ENCODE data around the gene SMAD5.

The SMAD5 gene

DNA sequence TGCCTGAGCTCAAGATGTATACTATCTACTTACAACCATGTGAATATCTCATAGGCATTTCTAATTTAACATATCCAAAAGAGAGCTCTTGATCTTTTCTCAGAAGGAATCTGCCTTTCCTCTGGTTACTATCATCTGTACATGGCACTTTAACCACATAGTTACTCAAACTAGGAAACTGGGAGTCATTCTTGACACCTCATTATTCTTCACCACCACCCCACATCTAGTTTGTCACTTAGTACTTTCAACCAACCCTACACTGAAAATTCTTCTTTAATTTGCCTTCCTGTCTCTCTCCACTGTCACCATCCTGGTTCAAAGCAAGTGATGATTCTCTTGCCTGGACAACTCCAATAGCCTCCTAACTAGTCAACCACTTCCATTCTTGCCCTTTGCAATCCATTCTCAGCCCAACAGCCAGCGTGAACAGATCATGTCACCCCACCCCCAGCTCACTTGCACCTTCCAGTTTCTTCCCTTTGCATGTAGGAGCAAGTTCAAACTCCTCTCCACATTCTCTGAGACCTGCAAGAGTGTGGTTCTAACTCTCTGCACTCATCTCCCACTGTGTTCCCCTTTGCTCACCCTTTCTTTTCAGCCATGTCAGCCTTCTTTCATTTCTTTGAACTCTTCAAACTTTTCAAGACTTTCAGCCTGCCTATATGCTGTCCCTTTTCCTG, 17.3 kb upstream of the SMAD5 start:
- DNase-seq: no peak

DNA sequence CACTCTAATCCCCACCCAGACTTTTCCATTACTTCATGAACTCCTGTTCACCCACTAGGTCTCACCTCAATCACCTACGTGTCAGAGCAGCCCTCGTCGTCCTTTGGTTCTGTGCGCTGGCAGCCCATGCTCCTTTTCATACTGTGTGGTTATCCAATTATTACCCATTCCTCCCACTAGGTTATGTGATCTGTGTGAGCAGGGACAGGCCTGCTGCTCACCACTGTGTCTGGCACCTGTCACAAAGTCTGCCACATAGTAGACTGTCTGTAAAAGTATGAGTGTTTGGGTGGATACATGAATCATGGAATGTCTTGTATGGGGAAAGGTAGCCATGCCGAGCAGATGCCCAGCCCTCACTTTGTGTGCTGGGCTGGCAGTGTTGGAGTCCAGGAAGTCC, 12.1 kb upstream of the SMAD5 start:
- DNase-seq: no peak

DNA sequence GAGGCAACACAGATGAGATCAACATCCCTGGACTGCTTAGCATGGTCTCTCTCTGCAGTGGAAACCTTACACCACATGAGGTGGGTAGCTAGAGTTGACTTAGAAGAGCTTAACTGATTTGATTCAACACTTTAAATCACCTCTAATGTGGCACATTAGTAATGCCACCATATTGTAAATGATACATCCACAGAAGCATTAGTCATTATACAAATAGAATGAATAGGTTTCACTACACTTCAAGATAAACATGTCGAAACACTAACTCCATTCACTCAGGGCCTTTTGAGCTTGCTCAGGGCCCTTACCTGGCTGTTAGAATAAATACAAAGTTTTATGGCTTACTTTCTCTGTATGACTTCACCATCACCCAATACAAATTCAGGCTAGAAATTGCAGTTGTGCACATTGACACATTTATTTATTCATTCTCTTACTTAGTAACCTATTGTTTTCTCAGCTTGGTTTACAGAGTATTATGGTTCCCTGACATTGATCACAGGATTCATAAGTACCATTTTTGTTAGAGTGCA, 9.3 kb upstream of the SMAD5 start:
- DNase-seq: no peak

DNA sequence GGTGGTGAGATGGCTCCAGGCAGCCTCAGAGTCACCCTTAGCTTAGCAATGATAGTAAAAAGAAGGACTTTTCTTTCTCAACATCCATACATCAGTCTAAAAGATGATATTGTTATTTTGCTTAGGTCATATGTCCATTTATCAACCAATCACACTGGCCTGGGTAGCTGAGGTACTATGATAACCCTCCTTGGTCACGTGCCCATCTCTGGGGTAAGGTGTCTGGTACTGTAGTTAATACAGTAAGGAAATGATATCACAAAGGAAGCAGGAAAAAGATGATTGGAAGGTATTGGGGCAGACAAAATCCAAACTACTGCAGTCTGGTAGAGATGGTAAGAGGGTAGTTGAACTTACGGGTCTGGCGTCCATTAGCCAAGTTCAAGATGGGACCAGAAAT, 5.1 kb upstream of the SMAD5 start:
- no peak for DNase-seq

DNA sequence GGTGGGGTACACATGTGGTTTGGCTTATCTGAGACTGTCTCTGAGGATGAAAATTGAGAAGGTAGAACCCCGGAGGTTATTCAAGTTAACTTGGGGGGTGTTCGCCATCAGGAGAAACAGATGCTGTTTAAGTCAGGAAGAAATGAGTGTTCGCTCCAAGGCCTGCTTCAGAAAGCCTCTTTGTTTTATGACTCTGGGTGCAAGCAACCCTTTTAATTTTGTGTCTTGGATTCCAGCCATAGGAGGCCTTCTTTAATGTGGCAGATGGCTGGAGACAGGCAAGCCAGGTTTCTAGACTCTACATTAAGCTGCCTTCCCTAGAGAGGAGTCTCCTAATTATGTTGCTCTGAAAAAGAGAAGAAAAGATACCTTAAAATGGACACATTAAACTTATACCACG, 4.2 kb upstream of the SMAD5 start:
- no peak for DNase-seq

DNA sequence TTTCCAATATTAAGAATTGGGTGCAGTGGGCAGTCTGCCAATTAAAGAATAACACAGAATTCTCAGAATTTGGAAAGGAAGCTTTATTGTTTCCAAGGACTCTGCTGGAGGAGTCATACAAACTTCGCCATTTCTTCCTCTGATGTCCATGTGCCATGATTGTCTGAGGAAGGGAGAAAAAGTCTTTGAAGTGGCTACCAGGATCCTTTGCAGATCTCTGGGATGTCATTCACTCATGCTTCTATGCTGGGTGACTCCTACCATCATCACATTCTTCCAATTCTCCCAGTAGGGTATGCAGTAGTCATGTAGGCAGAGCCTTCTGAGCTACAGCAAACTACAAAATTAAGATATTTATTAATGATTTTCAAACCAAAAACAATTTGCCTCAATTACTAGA, 3.2 kb upstream of the SMAD5 start:
- DNase-seq: no peak

DNA sequence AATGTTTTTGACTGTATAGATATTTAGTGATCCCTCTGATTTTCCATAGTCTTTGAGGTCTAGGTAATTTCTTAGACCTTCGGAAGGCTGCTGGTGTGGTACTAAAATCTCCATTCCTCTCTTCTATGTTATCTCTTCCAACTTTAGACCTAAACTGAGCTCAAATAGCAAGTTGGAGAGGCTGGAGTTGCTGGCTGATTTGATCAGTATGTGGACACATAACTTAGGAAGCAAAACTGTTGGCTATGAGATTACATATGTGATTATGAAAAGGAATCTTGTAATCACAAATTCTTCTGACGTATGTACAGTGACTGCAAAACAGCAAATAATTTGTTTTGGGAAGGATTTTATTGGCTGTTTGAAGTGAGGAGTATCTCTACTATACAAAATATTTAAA, 2.1 kb upstream of the SMAD5 start:
- no peak for DNase-seq

DNA sequence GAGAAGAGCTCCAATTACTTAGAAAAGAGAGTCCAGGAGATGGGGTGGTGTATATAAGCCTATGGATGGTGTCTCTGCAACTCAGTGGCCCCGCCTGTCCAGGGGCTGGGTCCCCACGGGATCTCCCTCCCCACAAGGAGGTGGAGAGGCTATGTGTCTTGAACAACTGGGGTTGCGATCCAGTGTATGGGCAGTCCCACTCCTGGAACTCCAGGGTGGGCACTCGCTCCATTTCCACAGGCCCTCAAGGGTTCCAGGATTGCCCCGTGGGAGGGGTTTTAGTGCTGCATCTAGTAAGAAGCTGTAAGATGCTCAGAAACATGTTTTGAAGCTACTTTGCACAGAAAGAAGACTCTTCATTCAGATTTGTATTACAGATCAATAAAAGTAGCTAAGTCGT, 558 bp upstream of the SMAD5 start:
- DNase-seq: no peak

DNA sequence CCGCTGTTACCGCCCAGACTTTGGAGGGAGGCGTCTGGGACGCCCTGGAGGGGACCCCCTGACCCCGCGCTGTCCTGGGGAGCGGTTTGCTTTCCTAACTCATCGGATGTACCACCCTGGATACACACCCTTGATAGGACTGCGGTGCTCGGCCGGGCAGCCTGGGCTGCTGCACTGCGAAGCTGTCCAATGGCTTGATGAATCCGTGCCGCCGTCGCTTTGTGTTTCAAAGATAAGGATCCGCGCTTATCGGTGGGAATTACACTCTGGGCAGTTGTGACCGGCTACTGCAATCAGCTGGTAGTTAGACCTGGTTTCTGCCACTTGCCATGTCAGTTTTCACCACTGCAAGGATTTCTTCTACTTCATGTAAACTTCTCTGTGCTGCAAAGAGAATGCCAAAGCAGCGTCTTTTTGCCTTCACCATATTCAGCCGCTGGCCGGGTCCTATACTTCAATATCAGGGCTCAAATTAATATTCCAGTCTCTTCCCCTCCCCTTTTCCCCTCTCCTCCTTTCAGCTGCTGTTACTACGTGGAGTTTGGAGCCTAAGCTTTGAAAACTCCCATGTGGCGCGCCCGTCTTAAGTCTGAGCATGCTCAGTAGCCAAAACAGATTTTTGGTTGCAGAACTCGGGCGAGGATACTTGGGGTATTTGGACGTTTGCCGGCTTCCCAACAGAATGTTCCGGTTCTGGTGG, 727 bp downstream of the SMAD5 start:
- DNase-seq: no peak

DNA sequence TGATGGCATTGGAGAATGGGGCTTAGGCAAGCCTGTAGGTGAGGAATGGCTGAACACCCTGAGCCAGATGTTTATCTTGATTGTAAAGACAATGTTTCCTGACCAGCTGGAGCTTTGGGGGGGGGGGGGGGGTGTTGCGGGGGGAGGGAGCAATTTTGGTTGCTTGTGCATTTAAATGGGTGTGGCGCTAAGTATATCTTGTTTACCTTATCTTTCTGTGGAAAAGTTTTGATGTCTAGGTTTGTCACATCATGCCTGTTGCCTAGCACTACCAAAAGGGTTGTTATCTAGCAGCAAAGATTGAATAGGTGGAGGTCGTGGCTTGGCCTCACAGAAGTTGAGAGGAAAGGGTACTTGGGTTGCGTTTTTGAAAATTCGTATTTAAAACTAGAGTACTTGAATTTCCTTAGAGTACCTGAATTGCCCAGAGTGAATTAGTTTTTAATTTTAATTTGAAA, 1.3 kb downstream of the SMAD5 start:
- no peak for DNase-seq

DNA sequence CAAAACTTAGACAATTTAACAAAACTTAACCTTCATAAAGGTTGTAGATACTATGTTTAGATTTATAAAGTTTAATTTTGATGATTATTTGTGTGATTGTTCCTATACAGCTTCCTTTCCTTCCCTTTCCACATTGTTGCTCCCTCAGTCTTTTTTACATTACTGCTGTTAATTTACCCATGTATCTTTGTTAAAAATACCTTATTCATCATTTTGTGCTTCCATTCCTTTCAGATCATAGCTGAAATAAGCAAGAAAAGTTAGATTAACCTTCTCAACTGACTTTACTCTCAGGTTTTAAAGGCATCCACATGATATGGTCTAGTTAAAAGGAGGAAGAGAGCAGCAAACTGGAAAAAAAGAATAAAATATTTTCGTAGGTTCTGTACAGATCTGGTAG, 2.0 kb downstream of the SMAD5 start:
- DNase-seq: no peak

DNA sequence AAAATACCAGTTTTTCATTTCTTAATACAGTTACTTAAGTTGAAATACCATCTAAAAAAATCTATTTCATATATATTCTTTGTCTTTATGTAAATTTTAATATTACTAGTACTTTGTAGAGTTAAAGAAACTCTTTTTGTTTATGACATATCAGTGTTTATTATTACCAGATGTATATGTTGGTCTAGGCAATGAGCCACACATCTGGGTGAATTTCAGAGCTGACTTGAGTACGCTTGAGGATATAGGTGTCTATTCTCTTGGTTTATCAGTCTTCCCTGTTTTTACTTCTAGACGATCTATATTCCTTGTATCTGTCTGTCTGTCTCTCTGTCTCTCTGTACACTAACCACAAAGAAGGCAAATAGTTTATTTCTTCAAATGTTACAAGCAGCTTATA, 2.9 kb downstream of the SMAD5 start:
- DNase-seq: no peak

DNA sequence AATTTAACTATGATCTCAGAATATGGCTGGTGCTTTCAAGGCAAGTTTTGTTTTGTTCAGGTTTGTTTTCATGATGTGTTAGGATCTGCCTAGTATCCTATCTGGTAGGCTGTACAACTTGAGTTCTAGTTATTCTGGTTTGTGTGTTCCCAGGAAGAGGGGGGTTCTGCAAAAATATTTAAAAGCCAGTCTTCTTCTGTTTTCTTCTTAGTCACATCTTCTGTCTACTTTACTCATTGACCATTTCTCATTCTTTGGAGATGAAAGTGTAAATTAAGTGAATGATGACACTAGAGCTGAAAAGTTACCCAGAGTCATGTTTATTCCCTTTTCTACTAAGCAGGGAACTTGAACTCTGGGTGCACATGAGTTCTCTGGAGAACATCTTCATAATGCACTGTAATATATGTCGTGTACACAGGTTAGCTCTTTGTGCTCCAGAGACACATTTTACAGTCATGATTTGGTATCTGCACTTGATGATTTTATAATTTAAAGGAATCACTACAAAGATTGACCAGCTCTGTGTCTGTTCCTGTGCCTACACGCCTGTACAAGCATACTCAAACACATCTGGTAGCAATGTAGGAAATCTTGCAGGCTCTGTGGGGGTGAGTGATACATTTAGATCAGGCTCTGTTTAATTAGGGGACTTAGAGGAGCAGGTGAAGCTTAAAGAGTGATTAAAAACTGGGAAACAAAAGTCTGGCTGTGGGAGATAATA, 5.0 kb downstream of the SMAD5 start:
- no peak for DNase-seq

DNA sequence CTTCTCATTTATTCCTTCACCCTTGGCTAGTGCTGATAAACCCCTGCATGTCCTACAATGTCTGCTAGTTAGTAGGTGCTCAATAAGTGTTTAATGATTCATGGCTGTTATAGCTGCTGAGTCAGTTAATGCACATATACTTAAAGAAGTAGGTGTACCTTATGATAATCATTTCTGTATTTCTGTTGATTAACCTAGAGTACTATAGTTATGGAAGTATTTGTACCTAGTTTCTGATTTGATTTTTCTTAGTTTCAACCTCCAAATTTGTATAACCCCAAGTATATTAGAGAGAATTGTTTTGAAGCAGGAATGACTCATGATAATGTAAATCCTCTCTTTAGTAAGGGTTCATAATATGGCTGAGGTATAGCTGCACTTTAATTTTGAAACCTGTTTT, 8.9 kb downstream of the SMAD5 start:
- no peak for DNase-seq

DNA sequence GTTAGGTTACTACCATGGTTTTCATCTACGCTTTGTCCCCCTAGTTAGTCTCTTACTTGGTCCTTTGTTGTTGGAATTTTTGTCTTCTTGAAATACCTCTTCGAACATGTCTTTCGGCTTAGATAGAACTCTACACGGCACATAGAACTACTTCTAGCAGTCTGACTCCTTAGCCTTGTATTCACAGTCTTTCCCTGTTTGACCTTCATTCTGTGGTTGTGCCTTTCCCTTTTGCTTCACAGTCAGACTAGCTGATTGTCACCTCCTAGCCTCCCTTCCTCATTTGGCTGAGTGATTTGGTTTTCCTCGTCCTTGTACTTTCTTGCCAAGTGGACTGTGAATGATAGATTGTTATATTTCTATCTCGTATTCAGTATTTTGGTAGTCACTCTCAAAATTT, 10.7 kb downstream of the SMAD5 start:
- DNase-seq: no peak

DNA sequence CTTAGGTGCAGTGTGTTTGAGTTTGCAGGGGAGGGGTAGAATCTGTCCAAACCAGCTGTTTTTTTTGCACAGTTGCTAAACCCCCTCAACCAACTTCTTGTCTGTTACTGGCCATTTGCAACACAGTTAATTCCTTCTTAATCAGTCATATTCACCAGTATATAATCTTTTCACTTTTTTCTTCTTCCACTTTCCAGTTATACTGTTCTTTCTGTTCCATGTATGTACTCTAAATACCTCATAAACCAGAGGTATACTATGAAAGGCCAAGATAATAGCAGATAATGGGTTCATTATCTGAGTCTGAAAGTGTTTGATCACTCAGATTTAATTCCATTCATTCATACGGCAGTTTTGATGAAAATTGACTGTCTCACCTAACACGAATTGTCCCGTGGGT, 11.1 kb downstream of the SMAD5 start:
- DNase-seq: no peak

DNA sequence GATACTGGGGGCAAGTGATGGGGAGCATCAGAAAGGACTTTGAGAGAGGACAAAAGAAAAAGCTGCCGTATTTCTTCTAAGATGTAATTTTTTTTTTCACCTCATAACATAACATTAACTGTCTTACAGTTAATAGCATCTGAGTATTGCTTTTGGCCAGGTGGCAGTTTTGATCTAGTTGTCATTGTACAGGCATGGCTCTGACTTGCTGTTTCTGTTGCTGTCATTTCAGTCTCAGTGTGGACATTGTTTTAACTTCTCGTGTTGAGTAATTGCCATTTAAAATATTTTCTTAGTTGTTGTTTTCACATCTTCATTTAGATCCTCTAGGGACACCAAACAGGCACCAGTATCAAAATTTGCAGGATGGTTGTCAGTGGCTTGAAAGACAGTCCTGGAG, 12.4 kb downstream of the SMAD5 start:
- no peak for DNase-seq

DNA sequence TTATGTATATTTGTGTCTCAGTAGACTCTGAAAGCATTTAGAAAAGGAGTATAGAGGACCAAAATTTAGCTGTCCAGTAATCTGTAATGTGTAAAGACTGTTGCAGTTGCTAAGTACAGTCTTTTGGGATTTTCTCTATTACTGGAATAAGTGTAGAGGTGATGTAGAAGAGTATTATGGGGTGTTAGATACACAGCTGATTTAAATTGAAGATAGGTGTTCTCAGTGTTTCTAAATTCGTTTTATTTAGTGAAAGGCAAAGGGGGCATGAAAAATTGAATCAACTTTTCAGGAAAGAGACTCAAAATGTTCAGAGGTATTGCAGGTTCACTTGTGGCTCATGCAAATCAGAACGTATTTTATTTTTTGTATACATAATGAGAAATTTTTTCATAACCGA, 13.6 kb downstream of the SMAD5 start:
- no peak for DNase-seq

DNA sequence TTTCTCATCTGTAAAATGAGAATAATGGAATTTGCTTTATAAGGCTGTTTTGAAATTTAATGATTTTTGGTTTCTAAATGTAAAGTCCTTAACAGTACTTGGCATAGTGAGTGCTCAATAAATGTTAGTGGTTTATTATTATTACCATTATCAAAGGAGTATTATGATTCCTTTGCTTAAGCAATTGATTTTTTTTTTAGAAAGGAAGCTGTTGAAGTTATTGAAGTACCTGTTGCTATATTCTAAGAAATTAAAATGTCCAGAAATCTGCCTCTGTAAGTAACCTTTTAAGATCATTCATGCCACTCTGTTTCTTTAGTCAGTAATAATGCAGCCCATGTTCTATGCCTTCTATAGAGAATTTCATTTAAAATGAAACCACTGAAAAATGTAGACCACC, 15.0 kb downstream of the SMAD5 start:
- DNase-seq: no peak

DNA sequence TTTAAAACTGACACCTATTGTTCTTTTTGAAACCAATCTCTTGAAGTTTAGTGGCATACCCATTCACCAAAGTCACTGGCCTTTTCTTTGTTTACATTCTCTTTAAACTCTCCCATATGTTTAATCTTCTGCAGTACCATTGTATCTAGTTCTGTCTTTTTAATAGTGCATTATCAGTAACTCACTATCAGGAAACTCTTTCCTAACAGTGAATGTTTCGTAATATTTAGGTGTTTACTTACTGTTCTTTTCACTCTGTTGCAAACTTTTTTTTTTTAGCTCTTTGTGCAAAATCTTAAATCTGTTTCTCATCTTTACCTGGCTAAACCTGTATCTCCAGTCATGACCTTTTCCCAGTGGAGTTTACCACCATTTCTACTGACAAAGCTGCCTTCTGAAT, 17.2 kb downstream of the SMAD5 start:
- no peak for DNase-seq

DNA sequence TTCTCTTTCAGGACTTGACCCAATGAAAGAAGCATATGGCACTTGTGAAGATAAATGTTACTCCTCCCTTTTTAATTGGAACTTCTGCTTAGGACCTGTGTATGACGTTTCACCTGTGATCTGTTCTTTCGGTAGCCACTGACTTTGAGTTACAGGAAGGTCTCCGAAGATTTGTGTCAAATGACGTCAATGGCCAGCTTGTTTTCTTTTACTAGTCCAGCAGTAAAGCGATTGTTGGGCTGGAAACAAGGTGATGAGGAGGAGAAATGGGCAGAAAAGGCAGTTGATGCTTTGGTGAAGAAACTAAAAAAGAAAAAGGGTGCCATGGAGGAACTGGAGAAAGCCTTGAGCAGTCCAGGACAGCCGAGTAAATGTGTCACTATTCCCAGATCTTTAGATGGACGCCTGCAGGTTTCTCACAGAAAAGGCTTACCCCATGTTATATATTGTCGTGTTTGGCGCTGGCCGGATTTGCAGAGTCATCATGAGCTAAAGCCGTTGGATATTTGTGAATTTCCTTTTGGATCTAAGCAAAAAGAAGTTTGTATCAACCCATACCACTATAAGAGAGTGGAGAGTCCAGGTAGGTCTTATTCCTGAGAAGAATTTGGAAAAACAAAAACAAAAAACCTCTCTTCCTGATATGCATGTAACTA, 21.1 kb downstream of the SMAD5 start:
- DNase-seq: no peak

DNA sequence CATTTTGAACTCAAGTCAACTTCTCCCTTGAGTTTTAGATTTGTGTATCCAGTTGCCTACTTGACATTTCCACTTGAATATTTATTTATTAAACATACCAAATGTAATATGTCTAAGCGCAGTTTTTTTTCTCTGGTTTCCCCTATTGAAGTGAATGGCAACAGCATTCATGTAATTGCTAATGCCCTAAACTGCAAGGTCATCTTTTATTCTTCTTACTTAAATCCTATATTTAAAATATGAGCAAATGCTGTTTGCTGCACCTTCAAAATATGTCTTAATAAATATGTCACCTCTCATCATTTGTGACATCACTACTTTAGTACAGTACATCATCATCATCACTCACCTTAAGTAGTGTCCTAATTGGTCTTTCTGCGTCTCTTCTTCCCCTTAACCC, 22.4 kb downstream of the SMAD5 start:
- no peak for DNase-seq

DNA sequence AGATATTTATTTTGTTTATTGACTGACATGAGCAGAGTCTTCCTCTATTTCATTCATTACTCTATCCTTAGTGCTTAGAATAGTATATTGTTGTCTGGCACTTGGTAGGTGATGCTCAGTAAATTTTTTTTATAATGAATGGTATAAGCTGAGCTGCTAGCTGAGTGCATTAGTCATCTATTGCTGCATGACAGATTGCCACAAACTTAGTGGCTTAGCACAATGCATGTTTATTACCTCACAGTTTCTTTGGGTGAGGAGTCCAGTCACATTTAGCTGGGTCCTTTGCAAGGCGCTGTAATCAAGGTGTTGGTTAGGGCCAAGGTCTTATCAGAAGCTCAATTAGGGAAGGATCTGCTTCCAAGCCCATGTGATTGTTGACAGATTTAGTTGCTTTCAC, 23.1 kb downstream of the SMAD5 start:
- DNase-seq: no peak

DNA sequence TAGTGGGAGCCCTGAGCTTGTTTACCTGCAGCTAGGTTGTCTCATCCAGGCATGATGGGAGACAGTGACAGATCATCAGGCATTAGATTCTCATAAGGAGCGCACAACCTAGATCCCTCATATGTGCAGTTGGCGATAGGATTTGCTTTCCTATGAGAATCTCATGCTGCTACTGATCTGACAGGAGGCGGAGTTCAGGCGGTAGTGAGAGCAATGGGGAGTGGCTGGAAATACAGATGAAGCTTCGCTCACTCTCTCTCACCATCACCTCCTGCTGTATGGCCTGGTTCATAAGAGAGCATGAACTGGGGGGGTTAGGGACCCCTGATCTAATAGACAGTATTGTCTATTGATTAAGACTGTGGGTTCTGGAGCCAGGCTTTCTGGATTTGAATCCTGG, 24.9 kb downstream of the SMAD5 start:
- DNase-seq: no peak
